ENCODE results near the gene PTPN12.

PTPN12 gene

DNA sequence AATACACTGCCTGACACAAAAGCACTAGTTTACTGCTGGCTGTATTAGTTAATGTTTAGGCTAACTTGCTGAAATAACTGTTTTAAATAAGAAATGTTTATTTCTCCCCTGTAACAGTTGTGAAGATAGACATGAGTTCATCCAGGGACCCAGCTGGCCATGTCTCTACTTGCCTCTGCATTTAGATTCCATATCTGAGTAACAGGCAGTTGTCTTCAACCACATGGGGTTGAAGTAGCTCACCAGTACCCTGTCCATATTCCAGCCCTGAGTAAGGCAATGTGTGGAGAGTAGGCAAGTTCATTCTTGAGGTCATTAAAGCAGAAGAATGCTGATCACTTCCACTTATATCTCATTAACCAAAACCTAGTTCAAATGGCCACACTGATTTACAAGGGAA, 128.1 kb downstream of the PTPN12 start:
- DNase-seq: no peak

- no peak for DNase-seq
These were observed 130.5 kb downstream of the PTPN12 start for GRCh38 chr7:77667459-77668086.

- no peak for DNase-seq
These were observed 137.8 kb downstream of the PTPN12 start for GRCh38 chr7:77674878-77675277.

DNA sequence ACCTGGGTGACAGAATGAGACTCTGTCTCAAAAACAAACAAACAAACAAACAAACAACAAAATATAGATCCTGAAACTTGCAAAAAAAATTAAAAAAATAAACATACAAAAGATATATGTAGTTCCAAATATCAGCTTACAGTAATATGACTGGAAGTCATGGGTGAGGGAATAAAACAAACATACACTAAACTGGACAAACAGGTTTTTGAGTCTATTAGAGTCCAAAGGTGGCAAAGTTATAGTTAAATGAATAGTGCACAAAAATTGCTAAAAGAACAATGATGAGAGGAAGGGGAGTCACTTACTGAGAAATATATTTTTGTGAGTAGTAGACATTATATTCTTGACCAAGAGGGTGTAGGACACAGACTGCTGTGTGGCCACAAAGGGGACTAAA, 142.5 kb downstream of the PTPN12 start:
- no peak for DNase-seq

DNA sequence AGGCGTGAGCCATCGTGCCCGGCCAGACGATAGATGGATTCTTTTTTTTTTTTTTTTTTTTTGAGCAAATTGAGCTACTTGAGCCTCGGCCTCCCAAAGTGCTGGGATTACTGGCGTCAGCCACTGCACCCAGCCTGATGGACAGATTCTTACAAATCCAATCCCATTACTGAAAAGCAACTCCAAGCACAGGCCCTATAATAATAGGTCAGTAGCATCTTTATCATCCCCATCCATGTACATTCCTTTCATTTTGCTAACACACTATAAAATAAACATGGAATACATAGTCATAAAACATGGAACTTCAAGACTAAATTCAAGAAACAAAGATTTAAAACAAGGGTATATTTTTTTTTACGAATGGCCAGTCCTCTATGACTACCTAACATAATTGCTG, 143.2 kb downstream of the PTPN12 start:
- DNase-seq: no peak

DNA sequence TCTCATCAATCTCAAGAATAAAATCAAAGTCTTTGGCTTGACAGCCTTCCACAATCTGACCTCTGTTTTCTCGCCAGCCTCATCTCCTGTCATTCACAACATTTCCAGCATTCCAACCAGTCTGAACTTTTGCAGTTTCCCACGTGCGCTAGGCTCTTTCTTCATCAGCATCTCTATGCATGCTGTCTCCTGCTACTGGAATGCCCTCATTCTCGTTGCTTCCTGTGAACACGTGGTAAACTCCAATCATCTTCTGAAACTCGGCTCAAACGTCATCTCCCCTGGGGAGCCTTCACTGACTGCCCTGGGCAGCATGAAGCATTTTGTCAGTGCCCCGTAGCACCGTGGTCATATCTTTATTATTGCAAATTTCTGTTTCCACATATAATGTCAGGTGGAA, 146.9 kb downstream of the PTPN12 start:
- no peak for DNase-seq

- DNase-seq: no peak
These were observed 148.1 kb downstream of the PTPN12 start for GRCh38 chr7:77685233-77685632.

- no peak for DNase-seq
These were observed 150.1 kb downstream of the PTPN12 start for GRCh38 chr7:77687100-77687746.

- no peak for DNase-seq
These were observed 150.7 kb downstream of the PTPN12 start for GRCh38 chr7:77687747-77688144.

Measured in CD4-positive, alpha-beta T cell treated with Interleukin-15 for 1 hour (primary cell).